Raji (cell line): ENCODE measurements around the gene GPR15LG.

ENCODE experiments used
- POLR2A ChIP-seq: IDR thresholded peaks from 2 replicates; pipeline ENCODE4 v1.6.1; 2011; ENCODE audit warnings: low read depth, low read length, control low read depth; ENCODE audit not compliant: insufficient read depth

The GPR15LG gene

DNA sequence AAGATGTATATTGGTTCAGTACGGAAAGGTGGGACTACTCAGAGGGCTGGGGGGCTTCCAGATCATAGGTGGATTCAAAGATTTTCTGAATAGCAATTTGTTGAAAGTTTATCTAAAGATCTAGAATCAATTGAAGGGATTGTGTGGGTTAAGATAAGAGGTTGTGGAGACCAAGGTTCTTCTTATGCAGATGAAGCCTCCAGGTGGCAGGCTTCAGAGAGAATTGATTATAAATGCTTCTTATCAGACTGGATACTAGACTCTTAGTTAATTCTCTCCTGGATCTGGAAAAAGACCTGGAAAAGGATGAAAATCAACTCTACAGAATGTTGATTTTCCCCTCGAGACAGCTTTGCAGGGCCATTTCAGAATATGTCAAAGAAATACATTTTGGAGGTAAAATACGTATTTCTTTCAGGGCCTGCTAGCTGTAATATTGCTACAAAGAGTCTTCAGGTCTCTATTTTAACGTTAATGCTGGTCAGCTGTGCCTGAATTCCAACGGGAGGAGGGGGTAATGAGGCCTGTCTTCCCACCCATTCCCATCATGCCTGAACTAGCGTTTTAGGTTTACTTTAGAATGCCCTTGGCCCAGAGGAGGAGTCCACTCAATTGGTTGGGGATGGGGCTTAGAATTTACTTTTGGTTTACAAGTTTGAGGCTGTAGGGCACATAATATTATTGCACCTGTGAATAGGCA is 12.8 kb upstream of the GPR15LG start:
- TF ChIP-seq POLR2A = no peak

DNA sequence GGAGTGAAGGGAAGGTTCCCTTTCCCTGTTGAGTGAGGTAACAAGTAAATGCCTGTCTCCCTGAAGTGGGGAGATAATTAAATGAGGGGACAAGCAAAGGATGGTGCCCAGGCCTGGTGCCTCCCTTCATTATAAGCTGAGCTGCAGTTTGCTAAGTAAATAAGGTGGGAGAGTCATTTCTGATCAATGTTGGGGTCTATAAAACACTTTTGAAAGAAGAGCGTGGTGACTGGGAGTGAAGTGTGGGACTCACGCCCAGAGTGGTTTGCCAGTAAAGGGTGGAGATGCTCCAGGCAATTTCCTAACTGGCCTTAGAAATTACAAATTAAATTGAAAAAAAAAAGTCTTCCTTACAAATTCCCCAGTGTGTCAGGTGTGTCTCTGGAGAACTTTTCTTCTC is 9.6 kb upstream of the GPR15LG start:
- no peak for TF ChIP-seq POLR2A

DNA sequence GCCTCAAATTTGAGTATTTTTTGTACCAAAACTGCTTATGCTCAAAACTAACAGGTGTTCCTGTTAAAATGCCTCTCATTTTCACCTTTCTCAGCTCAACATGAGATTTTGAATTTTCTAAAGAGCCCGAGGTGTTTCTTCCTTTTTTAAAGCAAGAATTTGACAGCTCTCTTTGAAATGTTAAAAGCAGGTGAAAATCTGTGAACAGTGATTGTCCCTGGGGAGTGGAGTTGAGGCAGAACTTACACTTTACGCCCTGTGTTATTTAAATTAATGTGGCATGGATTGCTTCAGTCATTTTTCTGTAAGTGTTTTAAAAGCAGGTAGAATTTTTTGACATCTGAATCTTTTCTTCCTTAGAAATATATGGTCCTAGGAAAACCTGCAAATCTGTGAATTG is 9.2 kb upstream of the GPR15LG start:
- no peak for TF ChIP-seq POLR2A

DNA sequence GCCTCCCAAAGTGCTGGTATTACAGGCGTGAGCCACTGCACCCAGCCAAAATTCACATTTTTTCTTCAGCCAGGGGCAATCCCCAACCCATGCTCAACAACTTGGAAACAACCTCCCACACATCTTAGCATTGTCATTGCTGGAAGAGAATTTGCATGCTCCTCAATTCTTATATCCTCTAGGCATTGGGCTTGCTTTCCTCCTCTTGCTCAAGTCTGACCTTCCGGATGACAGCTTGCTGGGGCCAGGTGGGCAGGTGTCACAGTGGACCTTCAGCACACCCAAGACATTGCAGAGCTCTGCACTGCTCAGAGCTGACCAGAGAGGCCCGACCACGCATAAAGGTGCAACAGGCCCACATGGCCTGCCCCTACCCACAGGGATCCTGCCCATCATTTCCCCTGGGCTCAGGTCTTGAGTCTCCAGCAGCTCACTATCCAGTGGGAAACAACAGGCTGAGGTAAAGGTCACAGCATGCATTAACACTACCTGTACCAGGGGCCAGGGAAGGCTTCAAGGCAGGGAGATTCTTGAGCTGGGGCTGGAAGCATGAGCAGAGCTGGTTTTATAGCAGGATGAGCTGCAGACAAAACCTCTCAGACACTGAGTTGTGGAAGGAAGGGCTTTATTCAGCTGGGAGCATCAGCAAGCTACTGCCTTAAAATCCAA is 6.8 kb upstream of the GPR15LG start:
- no peak for TF ChIP-seq POLR2A

DNA sequence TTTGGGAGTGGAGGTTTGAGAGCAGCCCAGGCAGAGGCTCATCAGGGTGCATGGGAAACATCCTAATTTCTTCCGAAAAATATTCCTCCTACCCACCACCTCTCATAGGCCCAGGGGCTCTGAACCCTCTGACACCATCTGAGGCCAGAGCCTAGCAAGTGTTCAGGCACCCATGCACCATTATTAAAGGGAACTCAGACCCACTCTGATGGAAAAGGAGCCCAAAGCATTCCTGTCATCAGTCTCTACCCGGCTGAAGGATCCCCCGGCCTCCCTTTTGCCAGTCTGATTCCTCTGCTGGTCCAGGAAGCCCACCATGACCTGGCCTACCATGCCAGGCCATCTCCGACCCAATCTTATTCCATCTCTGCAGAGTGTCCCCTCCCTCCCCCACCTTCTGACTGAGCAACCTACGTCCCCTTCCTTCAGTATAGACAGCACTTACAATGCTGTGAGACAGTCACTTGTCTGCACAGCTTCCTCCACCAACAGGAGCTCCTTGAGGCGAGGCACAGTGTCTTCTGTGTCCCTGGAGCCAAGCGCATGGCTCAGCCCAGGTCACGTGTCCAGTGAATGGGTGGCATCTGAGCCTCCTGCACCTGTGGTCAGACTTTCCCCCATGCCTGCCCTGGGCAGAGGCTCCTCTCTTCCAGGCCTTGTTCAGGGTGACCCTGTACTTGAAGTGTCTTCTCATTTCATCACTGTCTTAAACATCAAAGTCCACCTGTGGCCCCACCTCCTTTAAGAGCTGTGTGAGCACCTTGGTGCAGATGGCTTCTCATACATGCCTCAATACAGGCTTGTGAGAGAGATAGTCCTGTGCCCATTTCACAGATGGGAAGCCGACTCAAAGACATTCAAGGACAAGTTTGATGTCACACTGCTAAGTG is 889 bp upstream of the GPR15LG start:
- TF ChIP-seq POLR2A = no peak

DNA sequence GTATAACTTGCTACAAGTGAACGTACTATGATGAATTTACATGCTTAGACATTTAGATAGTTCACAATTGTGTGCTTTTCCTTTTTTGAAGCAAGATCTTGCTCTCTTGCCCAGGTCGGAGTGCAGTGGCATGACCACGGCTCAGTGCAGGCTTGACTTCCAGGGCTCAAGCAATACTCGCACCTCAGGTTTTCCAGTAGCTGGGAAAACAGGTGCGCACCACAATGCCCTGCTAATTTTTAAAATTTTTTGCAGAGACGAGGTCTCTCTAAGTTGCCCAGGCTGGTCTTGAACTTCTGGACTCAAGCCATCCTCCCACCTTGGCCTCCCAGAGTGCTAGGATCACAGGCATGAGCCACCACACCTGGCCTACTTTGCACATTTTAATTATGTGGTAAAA is 1.8 kb downstream of the GPR15LG start:
- TF ChIP-seq POLR2A = no peak

DNA sequence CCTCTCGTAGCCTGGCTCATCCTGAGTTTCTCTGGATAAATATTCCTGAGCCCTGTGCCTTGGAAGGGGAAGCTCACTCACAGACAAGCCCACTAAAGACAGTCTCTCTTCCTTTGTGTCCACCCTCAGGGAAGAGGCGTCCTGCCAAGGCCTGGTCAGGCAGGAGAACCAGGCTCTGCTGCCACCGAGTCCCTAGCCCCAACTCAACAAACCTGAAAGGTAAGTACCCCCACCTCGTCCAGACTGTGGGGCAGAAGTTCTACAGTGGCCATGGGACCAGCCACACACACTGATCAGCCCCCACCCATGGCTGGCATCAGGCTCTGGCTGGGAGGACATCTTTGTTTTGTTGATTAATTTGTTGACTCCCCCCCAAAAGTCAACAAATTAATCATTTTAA is 2.8 kb downstream of the GPR15LG start:
- no peak for TF ChIP-seq POLR2A

DNA sequence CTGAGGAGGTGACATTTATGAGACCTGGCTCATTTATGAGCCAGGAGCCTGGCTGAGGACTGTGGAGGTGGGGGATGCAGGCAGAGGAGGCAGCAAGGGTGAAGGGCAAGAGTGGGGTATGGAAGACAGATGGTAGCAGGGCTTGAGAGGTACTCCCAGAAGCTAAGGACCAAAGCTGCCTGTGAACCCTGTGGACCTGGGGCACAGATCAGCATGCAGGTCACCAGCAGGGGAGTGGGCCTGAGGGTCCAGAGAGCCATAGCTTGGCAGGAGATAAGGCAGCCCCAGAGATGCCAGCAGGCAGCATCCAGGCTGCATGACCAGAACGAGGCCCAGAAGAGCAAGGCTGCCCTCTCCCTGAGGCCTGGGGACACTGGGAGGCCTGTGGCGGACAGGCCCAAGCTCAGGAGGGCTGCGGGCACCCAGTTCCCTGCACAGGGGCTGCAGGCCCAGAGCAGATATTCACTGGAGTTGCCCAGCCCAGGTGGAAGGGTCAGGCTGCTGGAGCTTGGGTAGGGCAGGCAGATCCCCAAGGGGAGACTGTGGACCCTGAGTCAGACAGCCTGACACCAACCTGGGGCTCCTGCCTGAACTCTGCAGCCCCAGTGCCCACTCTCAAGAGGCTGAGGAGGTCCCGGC is 3.4 kb downstream of the GPR15LG start:
- TF ChIP-seq POLR2A = no peak

DNA sequence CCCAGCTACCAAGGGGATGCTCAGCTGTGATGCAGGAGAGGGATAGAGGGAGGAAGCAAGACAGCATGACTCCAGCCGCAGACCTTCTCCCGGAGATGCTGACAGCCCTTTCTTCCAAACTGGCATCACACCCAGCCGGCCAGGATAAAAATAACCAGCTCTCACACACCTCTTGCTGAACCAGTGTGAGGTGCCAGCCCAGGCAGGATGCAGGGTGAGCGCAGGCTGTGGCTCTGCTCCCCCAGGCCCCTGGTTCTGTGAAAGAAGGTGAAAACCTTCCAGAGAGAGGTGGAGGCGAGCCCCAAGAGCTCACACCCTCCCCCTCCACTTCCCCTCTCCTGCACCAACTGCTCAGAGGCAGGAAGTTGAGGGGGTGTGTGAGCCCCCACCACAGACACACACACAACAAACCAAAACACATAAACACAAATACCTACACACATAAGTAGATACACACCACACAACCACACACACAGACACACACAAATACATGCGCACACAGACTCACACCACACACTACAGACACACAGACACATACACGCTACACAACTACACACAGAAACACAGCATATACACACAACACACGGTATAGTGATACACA is 4.0 kb downstream of the GPR15LG start:
- TF ChIP-seq POLR2A = no peak

DNA sequence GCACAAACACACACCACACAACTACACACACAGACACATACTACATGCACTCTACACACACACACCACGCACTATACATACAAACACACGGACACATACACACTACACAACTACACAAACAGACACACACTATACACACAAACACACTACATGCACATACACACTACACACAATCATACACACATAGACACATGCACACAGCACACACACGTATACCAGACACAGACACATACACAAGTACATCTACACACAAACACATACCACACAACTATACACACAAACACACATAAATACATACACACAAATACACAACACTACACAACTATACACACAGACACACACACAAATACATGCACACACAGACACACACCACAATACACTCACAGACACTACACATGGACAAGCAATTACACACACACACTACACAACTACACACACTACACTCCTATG is 4.6 kb downstream of the GPR15LG start:
- TF ChIP-seq POLR2A = no peak

DNA sequence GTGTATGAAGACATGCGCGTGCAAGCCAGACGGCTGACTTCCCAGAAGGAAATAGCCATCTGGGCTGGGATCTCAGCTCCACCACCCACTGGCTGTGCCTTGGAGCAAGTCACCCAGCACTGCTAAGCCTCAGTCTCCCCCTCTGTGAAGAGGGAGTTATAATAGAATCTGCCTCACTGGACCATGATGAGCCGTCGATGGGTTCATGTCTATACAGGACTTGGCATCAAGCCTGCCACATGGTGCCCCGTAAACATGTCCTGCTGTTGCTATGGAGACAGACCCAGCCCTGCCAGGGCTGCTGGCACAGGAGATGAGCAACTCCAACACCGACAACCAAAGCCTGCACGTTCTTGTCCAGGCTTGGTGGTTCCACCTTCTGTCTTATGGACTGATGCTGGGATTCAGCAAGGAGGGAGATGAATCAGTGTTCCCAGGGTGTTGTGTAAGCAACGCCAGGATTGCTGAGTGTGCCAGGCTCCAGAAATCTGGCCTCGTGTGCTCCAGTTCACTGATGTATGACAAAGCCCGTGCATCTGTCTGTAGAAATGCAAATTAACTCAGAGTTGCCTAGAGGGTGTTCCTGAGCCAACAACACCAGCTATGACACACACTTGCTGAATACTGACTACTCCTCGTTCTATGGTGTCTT is 5.6 kb downstream of the GPR15LG start:
- TF ChIP-seq POLR2A = 0 out of 2 replicates have a peak, but pooled peaks have one; percentile 31

DNA sequence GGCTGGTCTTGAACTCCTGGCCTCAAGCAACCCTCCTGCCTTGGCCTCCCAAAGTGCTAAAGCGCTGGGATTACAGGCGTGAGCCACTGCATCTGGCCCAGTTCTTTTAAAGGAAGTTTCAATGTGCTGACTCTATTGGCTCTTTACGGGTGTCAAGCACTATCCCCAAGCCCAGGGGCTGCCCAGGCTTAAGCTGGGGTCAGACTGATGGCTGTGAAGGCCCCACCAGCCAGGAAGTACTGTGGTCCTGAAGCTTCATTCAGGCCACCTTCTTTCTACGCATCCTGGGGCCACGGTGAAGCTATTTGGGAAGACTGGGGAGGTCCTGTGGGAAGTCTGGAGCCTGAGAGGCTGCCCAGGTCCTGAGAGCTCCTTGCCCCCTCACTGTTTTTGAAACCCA is 8.0 kb downstream of the GPR15LG start:
- TF ChIP-seq POLR2A = no peak

DNA sequence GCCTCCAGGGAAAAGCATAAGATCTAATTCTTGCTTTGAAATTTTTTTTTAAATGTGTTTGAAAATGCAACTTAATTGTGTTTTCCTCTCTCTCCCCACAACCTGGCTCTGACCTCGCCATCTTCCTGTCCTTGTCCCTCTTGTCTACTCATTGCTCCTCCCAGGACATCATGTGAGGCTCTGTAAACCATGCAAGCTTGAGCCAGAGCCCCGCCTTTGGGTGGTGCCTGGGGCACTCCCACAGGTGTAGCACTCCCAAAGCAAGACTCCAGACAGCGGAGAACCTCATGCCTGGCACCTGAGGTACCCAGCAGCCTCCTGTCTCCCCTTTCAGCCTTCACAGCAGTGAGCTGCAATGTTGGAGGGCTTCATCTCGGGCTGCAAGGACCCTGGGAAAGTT is 10.9 kb downstream of the GPR15LG start:
- no peak for TF ChIP-seq POLR2A

DNA sequence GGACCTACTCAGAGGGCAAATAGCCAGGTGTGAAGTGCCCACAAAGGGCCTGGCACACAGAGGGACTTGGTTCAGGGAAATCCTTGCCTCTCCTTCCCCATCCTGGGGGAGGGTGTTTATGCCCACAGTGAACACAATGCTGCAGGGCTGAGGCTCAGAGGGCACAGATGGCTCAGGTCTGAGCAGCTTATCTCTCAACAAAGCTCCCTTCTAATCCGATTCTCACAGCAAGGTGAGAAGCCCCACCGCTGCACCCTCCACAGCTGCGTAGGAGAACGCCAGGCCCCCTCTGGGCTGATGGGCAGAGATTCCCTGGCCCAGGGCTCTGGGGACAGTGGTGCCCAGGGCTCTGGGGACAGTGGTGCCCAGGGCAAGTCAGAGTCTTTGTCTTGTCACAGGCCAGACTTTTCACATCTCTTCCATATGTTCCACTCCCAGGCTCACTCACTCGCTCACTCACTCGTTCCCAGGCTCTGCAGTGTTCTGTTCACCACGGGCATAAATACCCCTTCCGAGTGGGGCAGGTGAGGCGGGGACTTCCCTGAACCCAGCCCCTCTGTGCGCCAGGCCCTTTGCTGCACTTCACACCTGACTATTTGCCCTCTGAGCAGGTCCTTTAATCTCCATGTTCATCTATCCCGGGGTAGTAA is 12.1 kb downstream of the GPR15LG start:
- TF ChIP-seq POLR2A = no peak
